NB4 (cell line): ENCODE measurements around the gene AUH.

Experiments
- POLR2A ChIP-seq: IDR thresholded peaks from 2 replicates; pipeline ENCODE4 v1.6.1; 2011; ENCODE audit warnings: mild to moderate bottlenecking; ENCODE audit not compliant: insufficient read length; ENCODE audit errors: extremely low read depth
- TF ChIP-seq, protein P1 (sequence below): IDR thresholded peaks from one replicate; pipeline ENCODE4 v1.5.1; 2012; ENCODE audit warnings: low read depth, low read length

DNA sequence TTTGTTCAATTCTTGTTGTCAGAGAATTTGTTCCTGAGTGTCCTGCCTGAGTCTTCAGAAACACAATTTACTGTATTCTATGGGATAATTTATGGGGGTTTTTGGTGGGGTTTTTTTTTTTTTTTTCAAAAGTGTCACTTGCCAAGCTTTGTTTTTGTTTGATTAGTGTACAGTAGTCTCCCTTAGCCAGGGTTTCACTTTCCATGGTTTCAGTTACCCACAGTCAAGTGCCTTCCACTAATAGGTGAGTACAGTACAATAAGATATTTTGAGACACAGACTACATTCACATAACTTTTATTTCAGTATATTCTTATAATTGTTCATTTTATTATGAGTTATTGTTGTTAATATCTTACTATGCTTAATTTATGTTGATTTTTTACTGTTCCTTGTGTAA, 25.0 kb upstream of the AUH start:
- TF ChIP-seq, protein P1, sequence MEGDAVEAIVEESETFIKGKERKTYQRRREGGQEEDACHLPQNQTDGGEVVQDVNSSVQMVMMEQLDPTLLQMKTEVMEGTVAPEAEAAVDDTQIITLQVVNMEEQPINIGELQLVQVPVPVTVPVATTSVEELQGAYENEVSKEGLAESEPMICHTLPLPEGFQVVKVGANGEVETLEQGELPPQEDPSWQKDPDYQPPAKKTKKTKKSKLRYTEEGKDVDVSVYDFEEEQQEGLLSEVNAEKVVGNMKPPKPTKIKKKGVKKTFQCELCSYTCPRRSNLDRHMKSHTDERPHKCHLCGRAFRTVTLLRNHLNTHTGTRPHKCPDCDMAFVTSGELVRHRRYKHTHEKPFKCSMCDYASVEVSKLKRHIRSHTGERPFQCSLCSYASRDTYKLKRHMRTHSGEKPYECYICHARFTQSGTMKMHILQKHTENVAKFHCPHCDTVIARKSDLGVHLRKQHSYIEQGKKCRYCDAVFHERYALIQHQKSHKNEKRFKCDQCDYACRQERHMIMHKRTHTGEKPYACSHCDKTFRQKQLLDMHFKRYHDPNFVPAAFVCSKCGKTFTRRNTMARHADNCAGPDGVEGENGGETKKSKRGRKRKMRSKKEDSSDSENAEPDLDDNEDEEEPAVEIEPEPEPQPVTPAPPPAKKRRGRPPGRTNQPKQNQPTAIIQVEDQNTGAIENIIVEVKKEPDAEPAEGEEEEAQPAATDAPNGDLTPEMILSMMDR, result no peak
- TF ChIP-seq POLR2A, result no peak
